ENCODE results near the gene ENPP3. TPM values are rescaled to one million over a fixed set of nuclear protein-coding genes. Genes with fewer than 3 reads are reported as not detected.
A peak's percentile ranks its signal among the peaks of the same experiment; 100 is the strongest.

Gene ENPP3
- total and polyA plus RNA-seq, 2 of the 13 experiments (the other 11 are each of a cell fraction or from before 2014, with no cell fraction given) = 40.0 to 75.4 TPM

DNA sequence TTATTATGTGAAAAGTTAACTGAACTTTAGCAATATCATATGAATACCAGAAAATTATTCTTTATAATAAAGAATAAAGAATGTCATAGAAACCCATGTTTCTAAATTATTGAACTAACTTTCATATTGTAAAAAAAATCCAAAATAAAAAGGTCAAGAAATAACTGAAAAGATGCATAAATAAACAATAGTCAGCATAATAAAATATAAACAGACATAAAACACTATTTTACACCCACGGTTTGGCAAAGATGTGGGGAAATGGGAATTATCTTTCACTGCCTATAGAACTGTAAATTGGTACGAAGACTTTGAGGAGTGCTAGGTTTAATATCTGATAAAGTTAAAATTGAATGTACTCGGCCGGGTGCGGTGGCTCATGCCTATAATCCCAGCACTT is 108.4 kb downstream of the ENPP3 start:
- DNase-seq (ENCODE audit: low spot score) (no peak), ATAC-seq (no peak), FAIRE-seq (no peak)
- Histone ChIP-seq H2AFZ (ENCODE audit: low read length) (no peak overlapping the region), H3K27ac (ENCODE audit: extremely low read length, insufficient read depth, low read length) (no peak overlapping the region), H3K79me2 (ENCODE audit: insufficient read depth, low read length) (no peaks in the 10 kb centered on the region), H3K4me3 (replicated peaks in 1 of 3; ENCODE audit: insufficient read depth in 1 of 3, low read depth in 2 of 3, low read length in 3 of 3) (no peak overlapping the region), H3K4me2 (ENCODE audit: low read depth, low read length) (no peak overlapping the region), H3K4me1 (ENCODE audit: insufficient read depth, low read length) (peaks cover 20% of the 10 kb centered on the region), H3K9ac (ENCODE audit: insufficient read depth, low read depth, low read length) (no peak overlapping the region), H3K9me3 (ENCODE audit: low read length) (no peaks in the 10 kb centered on the region), H4K20me1 (ENCODE audit: insufficient read depth, low read length) (no peaks in the 10 kb centered on the region), H3K36me3 (replicated peaks in 1 of 2; ENCODE audit: control insufficient read depth in 1 of 2, insufficient read depth in 2 of 2, low read length in 2 of 2) (peaks cover 7 to 17% of the 10 kb centered on the region in 2 experiments; a peak in 4 of 5 replicates), H3K27me3 (ENCODE audit: control insufficient read depth in 1 of 2, insufficient read depth in 2 of 2, low read length in 2 of 2) (no peaks in the 10 kb centered on the region)
- ChIA-PET CTCF (ENCODE audit: low intra/inter-chr PET ratio, low total read pairs) (no interaction called here), POLR2A (no interaction called here)
- TF ChIP-seq, protein P1, sequence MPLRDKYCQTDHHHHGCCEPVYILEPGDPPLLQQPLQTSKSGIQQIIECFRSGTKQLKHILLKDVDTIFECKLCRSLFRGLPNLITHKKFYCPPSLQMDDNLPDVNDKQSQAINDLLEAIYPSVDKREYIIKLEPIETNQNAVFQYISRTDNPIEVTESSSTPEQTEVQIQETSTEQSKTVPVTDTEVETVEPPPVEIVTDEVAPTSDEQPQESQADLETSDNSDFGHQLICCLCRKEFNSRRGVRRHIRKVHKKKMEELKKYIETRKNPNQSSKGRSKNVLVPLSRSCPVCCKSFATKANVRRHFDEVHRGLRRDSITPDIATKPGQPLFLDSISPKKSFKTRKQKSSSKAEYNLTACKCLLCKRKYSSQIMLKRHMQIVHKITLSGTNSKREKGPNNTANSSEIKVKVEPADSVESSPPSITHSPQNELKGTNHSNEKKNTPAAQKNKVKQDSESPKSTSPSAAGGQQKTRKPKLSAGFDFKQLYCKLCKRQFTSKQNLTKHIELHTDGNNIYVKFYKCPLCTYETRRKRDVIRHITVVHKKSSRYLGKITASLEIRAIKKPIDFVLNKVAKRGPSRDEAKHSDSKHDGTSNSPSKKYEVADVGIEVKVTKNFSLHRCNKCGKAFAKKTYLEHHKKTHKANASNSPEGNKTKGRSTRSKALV (CRISPR knock-in tag; IDR thresholded peaks at IDR 0.05) = no peak
- TF ChIP-seq TEAD3 (CRISPR knock-in tag; optimal IDR thresholded peaks at IDR 0.05; ENCODE audit: borderline replicate concordance) (no peak), NFE2L2 (IDR thresholded peaks at IDR 0.05; ENCODE audit: low read length) (no peak), MAFK (conservative IDR thresholded peaks at IDR 0.05 in 1 of 2, IDR thresholded peaks at IDR 0.05 in 1 of 2; ENCODE audit: low read length in 2 of 2) (peak; percentile 73 to 85), JARID2 (CRISPR knock-in tag; IDR thresholded peaks at IDR 0.05; ENCODE audit: insufficient replicate concordance) (no peak), MAFF (IDR thresholded peaks at IDR 0.05; ENCODE audit: low read depth, low read length) (peak; percentile 78), RBAK (CRISPR knock-in tag; IDR thresholded peaks at IDR 0.05) (no peak), ZFP1 (CRISPR knock-in tag; IDR thresholded peaks at IDR 0.05) (no peak), PCBP2 (optimal IDR thresholded peaks at IDR 0.05; ENCODE audit: low read depth, low read length, poor library complexity, severe bottlenecking) (no peak), ZMYM2 (CRISPR knock-in tag; IDR thresholded peaks at IDR 0.05) (no peak), DR1 (CRISPR knock-in tag; IDR thresholded peaks at IDR 0.05) (no peak)
- 97% methylated on average over 5 of the region's 5 CpGs for WGBS (ENCODE audit: low lambda C conversion rate)
- intact Hi-C loops (cut with micrococcal nuclease; ENCODE audit: unreplicated experiment) = no loop called here
- BruUV-seq (replicated peaks) = no TSS peak
- in situ Hi-C loops (cut with HindIII; ENCODE audit: extremely low pct_ligation_motif_present, low pct_unique_long_range_greater_than_20kb) = no loop called here
